Cardiac fibroblast (primary cell): ENCODE measurements around the gene JTB.
"Not testable (repeated sequence)": the region's sequence is repeated elsewhere in the genome, so short reads cannot be mapped to it uniquely, and the experiment has no call there.

Experiments
- DNase-seq, 2 donors: peaks; one replicate each; pipeline versions ENCODE4 v3.0.0 to v3.0.0-alpha.2; 2010; ENCODE audit warnings: low read depth in 2 of 2
- H3K4me3 ChIP-seq, 2 donors: replicated peaks in 1 of 2; 1 replicate in 1 of 2; 2 replicates in 1 of 2; pipeline ENCODE4 v1.5.1; 2011; ENCODE audit warnings: low read depth in 2 of 2, low read length in 2 of 2, mild to moderate bottlenecking in 2 of 2, moderate library complexity in 1 of 2
- TF ChIP-seq, protein P1 (sequence below): IDR thresholded peaks from one replicate; pipeline ENCODE4 v1.5.1; 2011; ENCODE audit warnings: low read depth, mild to moderate bottlenecking, low read length, inconsistent platforms

JTB gene

DNA sequence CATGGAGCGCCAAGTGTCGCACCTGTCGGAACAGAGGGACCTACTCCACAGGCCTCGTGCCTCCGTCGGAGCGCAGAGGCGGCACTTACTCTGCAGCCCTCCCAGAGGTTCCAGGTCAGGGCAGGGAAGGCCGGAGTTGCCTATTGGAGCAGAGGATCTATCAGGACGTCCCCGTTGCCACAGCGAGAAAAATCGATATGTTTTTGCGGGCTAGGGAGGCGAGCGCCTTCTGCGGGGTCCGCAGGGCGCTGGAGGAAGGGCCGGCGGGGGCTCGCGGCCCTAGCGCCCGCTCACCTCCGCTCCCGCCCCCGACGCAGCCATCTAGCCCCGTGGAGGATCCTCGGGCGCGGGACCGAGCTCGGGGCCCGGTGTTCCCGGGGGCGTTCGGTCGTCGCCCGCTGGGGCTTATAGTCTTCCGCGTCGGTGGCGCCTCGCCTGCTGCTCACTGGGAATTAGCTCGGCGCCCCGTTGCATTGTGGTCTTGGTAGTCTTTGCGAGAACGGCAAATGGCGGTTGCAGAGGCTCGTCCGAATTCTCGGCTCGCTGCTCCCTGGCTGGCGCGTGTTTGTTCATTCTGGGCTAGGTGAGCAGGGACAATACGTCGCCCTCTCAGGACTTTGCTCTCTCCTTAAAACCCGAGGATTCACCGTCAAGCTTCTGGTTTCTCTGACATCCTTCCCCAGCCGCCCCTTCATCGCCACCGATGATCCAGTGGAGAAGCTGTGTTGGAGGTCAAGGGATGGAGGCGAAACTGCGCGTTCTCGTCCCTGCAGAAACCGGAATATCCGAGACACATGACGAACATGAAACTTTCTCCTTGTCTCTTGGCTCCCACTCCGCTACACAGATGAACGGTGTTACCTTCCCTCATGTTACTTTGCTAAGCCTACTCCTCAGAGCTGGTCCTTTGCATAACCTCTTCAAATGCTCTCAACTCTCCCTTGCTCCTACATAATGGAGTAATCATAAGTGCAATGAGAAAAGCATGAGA is at the start of gene JTB:
JTB (minus strand) TSS at position 425 of the 991 bp plus-strand sequence; CDS start at position 3, 422 bp downstream.
- DNase-seq: peak; percentile 82
- TF ChIP-seq, protein P1, sequence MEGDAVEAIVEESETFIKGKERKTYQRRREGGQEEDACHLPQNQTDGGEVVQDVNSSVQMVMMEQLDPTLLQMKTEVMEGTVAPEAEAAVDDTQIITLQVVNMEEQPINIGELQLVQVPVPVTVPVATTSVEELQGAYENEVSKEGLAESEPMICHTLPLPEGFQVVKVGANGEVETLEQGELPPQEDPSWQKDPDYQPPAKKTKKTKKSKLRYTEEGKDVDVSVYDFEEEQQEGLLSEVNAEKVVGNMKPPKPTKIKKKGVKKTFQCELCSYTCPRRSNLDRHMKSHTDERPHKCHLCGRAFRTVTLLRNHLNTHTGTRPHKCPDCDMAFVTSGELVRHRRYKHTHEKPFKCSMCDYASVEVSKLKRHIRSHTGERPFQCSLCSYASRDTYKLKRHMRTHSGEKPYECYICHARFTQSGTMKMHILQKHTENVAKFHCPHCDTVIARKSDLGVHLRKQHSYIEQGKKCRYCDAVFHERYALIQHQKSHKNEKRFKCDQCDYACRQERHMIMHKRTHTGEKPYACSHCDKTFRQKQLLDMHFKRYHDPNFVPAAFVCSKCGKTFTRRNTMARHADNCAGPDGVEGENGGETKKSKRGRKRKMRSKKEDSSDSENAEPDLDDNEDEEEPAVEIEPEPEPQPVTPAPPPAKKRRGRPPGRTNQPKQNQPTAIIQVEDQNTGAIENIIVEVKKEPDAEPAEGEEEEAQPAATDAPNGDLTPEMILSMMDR: no peak

DNA sequence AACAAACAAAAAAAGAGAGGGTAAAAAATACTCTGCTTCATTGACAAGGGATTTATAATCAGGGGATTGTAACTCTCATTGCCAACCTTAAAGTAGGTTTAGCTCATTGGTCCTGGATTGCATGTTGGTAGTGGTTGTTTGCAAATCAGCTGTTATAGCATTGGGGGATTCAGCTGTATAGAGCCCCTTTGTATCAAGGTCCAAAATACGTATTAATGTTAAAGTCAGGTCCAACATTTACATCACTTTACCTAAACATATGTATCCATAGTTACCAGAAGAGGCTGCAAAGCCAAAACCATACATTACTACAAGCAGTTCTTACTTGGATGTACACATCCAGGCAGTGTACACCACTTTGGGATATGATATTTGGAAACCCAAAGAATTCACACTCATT is 42.5 kb upstream of the JTB start:
- DNase-seq: no peak
- no peak overlapping the region for H3K4me3 ChIP-seq

More for the DNA sequence above, at the start of gene JTB:
- H3K4me3 ChIP-seq: peak within 1 kb of the TSS; percentile 74 to 97

DNA sequence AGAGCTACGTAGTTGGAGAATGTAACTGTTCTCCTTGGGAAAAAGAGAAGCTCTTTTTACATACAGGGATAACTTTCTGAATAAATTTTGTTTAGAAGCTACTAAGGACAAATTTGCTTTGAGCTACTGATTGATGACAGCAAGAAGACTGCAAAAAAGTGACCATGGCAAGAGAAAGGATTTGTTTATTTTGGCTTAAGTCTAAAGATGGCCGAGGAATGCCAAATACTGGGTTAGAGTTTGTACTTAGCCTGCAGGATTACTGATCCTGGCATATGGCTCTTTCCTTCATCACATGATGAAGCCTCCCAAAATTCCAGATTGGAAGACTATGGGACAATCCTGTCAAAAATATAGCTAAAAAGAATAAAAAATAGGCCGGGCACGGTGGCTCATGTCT is 41.8 kb upstream of the JTB start:
- TF ChIP-seq, protein P1: no peak
- H3K4me3 ChIP-seq: no peak overlapping the region
- no peak for DNase-seq

More for the DNA sequence above, 42.5 kb upstream of the JTB start:
- TF ChIP-seq, protein P1: no peak

DNA sequence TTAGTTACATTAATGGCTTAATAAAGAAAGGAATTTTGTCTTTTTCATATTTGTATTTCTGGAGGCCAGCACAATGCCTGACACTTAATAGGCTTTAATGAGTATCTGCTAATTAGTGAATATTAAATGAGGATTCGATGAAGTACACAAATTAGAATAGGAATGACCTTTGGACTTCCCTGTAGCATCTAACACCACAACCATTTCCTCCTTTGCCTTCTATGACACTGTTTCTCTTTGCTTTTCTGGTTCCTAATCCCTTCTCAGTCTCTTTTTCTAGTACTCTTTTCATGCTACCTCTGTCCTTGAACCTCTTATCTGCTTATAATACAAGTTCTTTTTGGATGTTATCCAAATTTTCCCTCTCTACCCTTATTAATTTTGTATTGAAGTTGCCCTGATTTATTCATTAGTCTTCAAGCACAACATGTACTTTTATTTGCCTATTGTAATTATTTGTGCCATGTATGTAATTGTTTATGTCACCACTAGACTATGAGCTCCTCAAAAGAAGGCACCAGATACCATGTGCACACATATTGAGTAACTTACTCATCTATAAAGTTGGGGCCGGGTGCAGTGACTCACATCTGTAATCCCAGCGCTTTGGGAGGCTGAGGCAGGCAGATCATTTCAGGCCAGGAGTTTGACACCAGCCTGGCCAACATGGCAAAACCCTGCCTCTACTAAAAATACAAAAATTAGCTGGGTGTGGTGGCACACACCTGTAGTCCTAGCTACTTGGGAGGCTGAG is 36.9 kb upstream of the JTB start:
- DNase-seq: peak; percentile 35 to 78
- TF ChIP-seq, protein P1: peak; percentile 13
- no peak overlapping the region for H3K4me3 ChIP-seq

DNA sequence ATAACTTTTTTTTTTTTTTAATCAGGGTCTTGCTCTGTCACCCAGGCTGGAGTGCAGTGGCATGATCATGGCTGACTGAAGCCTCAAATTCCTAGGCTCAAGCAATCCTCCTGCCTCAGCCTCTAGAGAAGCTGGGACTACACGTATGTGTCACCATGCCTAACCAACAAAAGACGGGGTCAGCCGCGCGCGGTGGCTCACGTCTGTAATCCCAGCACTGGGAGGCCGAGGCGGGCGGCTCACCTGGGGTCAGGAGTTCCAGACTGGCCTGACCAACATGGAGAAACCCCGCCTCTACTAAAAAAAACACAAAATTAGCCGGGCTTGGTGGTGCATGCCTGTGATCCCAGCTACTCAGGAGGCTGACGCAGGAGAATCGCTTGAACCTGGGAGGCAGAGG is 35.1 kb upstream of the JTB start:
- not testable (repeated sequence) for H3K4me3 ChIP-seq, DNase-seq

DNA sequence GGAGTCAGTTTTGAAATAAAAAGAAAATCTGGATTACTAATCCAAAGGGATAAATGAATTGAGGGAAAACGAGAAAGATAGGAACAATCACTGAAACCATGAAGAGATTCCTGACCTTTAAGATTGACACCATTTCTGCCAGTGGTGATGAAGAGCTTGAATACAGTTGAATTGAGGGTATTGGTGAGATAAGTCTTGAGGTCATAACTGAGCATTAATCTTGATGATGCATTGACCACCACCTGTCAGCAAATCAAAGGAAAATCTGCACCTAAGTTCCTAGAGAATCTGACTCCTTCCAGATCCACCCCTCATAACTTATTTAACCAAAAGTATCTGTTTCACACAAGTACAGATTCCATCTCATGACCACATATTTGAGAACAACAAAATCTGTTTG is 34.7 kb upstream of the JTB start:
- no peak for DNase-seq
- no peak overlapping the region for H3K4me3 ChIP-seq
- TF ChIP-seq, protein P1: no peak

DNA sequence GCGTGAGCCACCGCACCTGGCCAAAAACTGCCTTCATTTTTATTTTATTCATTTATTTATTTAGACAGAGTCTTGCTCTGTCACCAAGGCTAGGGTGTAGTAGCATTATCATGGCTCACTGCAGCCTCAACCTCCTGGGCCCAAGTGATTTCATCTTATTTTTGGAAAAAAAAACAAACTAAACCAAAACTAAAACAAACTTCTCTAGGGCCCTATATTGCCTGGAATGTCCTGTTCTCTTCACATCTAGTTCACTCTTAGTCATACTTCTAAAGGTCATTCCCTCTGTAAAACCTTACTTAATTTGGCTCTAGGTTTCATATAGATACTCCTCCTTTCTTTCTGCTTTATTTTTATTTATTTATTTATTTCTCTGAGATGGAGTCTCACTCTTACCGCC is 28.7 kb upstream of the JTB start:
- TF ChIP-seq, protein P1: no peak
- DNase-seq: peak; percentile 51 to 84
- no peak overlapping the region for H3K4me3 ChIP-seq
